ENCODE data around the gene PLXNA4.

GRCh38 chr7:132291481-132291880 lies 284.8 kb downstream of the PLXNA4 start:
- TF ChIP-seq, protein P1, sequence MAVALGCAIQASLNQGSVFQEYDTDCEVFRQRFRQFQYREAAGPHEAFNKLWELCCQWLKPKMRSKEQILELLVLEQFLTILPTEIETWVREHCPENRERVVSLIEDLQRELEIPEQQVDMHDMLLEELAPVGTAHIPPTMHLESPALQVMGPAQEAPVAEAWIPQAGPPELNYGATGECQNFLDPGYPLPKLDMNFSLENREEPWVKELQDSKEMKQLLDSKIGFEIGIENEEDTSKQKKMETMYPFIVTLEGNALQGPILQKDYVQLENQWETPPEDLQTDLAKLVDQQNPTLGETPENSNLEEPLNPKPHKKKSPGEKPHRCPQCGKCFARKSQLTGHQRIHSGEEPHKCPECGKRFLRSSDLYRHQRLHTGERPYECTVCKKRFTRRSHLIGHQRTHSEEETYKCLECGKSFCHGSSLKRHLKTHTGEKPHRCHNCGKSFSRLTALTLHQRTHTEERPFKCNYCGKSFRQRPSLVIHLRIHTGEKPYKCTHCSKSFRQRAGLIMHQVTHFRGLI (tag by site-specific recombination; IDR thresholded peaks at IDR 0.05), result no peak
- TF ChIP-seq CTCF (tag by site-specific recombination; IDR thresholded peaks at IDR 0.05), result no peak
- TF ChIP-seq, protein P2, sequence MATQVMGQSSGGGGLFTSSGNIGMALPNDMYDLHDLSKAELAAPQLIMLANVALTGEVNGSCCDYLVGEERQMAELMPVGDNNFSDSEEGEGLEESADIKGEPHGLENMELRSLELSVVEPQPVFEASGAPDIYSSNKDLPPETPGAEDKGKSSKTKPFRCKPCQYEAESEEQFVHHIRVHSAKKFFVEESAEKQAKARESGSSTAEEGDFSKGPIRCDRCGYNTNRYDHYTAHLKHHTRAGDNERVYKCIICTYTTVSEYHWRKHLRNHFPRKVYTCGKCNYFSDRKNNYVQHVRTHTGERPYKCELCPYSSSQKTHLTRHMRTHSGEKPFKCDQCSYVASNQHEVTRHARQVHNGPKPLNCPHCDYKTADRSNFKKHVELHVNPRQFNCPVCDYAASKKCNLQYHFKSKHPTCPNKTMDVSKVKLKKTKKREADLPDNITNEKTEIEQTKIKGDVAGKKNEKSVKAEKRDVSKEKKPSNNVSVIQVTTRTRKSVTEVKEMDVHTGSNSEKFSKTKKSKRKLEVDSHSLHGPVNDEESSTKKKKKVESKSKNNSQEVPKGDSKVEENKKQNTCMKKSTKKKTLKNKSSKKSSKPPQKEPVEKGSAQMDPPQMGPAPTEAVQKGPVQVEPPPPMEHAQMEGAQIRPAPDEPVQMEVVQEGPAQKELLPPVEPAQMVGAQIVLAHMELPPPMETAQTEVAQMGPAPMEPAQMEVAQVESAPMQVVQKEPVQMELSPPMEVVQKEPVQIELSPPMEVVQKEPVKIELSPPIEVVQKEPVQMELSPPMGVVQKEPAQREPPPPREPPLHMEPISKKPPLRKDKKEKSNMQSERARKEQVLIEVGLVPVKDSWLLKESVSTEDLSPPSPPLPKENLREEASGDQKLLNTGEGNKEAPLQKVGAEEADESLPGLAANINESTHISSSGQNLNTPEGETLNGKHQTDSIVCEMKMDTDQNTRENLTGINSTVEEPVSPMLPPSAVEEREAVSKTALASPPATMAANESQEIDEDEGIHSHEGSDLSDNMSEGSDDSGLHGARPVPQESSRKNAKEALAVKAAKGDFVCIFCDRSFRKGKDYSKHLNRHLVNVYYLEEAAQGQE (tag by site-specific recombination; IDR thresholded peaks at IDR 0.05), result no peak
- TF ChIP-seq, protein P3, sequence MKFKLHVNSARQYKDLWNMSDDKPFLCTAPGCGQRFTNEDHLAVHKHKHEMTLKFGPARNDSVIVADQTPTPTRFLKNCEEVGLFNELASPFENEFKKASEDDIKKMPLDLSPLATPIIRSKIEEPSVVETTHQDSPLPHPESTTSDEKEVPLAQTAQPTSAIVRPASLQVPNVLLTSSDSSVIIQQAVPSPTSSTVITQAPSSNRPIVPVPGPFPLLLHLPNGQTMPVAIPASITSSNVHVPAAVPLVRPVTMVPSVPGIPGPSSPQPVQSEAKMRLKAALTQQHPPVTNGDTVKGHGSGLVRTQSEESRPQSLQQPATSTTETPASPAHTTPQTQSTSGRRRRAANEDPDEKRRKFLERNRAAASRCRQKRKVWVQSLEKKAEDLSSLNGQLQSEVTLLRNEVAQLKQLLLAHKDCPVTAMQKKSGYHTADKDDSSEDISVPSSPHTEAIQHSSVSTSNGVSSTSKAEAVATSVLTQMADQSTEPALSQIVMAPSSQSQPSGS (tag by site-specific recombination; IDR thresholded peaks at IDR 0.05; ENCODE audit: low read depth), result no peak
- TF ChIP-seq SP3 (tag by site-specific recombination; IDR thresholded peaks at IDR 0.05), result no peak
- TF ChIP-seq ZNF518A (tag by site-specific recombination; conservative IDR thresholded peaks at IDR 0.05; ENCODE audit: low read depth), result no peak
- no peak for TF ChIP-seq KLF16 (tag by site-specific recombination; IDR thresholded peaks at IDR 0.05)
- TF ChIP-seq ZNF146 (tag by site-specific recombination; IDR thresholded peaks at IDR 0.05), result no peak
- no peak for TF ChIP-seq HOXD13 (CRISPR knock-in tag; IDR thresholded peaks at IDR 0.05; ENCODE audit: borderline replicate concordance)
- no peak for TF ChIP-seq PRDM10 (tag by site-specific recombination; IDR thresholded peaks at IDR 0.05)

Measured in HEK293 (cell line).